Osteocyte (in vitro differentiated cells): ENCODE data around the gene NPAS4. TPM values are rescaled to one million over a fixed set of nuclear protein-coding genes. Genes with fewer than 3 reads are reported as not detected.
"Not testable (repeated sequence)": the region's sequence is repeated elsewhere in the genome, so short reads cannot be mapped to it uniquely, and the experiment has no call there.

Experiments
- DNase-seq: peaks from one replicate; pipeline ENCODE4 v3.0.0; 2021; ENCODE audit warnings: mixed read lengths; ENCODE audit not compliant: unreplicated experiment; ENCODE audit errors: extremely low spot score
- H3K27ac Mint-ChIP-seq: one replicate; pipeline ENCODE4 v1.8.0; 2021; ENCODE audit warnings: mild to moderate bottlenecking, mixed read lengths; ENCODE audit not compliant: unreplicated experiment
- H3K27me3 Mint-ChIP-seq: one replicate; pipeline ENCODE4 v1.8.0; 2021; ENCODE audit warnings: mixed read lengths; ENCODE audit not compliant: unreplicated experiment
- H3K36me3 Mint-ChIP-seq: one replicate; pipeline ENCODE4 v1.8.0; 2021; ENCODE audit warnings: mixed read lengths; ENCODE audit not compliant: unreplicated experiment
- H3K4me1 Mint-ChIP-seq: one replicate; pipeline ENCODE4 v1.8.0; 2021; ENCODE audit warnings: mixed read lengths; ENCODE audit not compliant: unreplicated experiment
- H3K4me3 Mint-ChIP-seq: one replicate; pipeline ENCODE4 v1.8.0; 2021; ENCODE audit warnings: mild to moderate bottlenecking, moderate library complexity, mixed read lengths; ENCODE audit not compliant: unreplicated experiment
- H3K9me3 Mint-ChIP-seq: one replicate; pipeline ENCODE4 v1.8.0; 2021; ENCODE audit warnings: mixed read lengths; ENCODE audit not compliant: unreplicated experiment
- CTCF ChIP-seq: fragments of 200-600 bp; sonication (generic); IDR thresholded peaks from 2 replicates; pipeline ENCODE4 v1.5.0; 2021; ENCODE audit warnings: antibody characterized with exemption, mild to moderate bottlenecking, moderate library complexity
- long read RNA-seq: library from polyadenylated mRNA; unstranded; transcript quantifications from one replicate; pipeline ENCODE4 v2.0.0, GENCODE V29; 2021
- total RNA-seq: library from RNA; stranded (reverse); gene quantifications from 2 replicates; pipeline ENCODE4 v1.2.1, GENCODE V29; 2021

Gene NPAS4
- 0.11 and 0.18 TPM in 2 replicates for total RNA-seq
- long read RNA-seq: 0 reads

GRCh38 chr11:66420671-66421476 lies at the start of gene NPAS4:
NPAS4 (plus strand) TSS chr11:66421035; CDS start chr11:66421180, 145 bp downstream.
- no peaks in the 10 kb centered on the region for H3K9me3 Mint-ChIP-seq
- H3K27me3 Mint-ChIP-seq: peaks cover 10% of the 10 kb centered on the region
- no peak for DNase-seq
- TF ChIP-seq CTCF: no peak
- H3K27ac Mint-ChIP-seq: no peak within 1 kb of the TSS
- peaks cover 20% of the 10 kb centered on the region for H3K4me1 Mint-ChIP-seq
- H3K36me3 Mint-ChIP-seq: peaks cover 5% of the 10 kb centered on the region
- no peak within 1 kb of the TSS for H3K4me3 Mint-ChIP-seq

- no peaks in the 10 kb centered on the region for H3K36me3 Mint-ChIP-seq
- no peak for DNase-seq
- no peak for TF ChIP-seq CTCF
- peaks cover 10% of the 10 kb centered on the region for H3K27me3 Mint-ChIP-seq
- H3K4me3 Mint-ChIP-seq: peak within 1 kb of the TSS; percentile 69
- peaks cover 17% of the 10 kb centered on the region for H3K4me1 Mint-ChIP-seq
- peak within 1 kb of the TSS; percentile 87 for H3K27ac Mint-ChIP-seq
- H3K9me3 Mint-ChIP-seq: no peaks in the 10 kb centered on the region
Observed at GRCh38 chr11:66371627-66372415, 49.0 kb upstream of the NPAS4 start, which contains the start of gene SLC29A2. SLC29A2 (minus strand) TSS chr11:66371760; CDS start chr11:66371591, 169 bp downstream.

GRCh38 chr11:66373265-66373664 lies 47.6 kb upstream of the NPAS4 start:
- H3K4me1 Mint-ChIP-seq: peaks cover 17% of the 10 kb centered on the region
- TF ChIP-seq CTCF: no peak
- no peak for DNase-seq
- H3K27ac Mint-ChIP-seq: no peak overlapping the region
- H3K9me3 Mint-ChIP-seq: no peaks in the 10 kb centered on the region
- H3K4me3 Mint-ChIP-seq: no peak overlapping the region
- no peaks in the 10 kb centered on the region for H3K36me3 Mint-ChIP-seq
- H3K27me3 Mint-ChIP-seq: peaks cover 16% of the 10 kb centered on the region

- not testable (repeated sequence) for DNase-seq, H3K4me3 Mint-ChIP-seq, H3K36me3 Mint-ChIP-seq, H3K27ac Mint-ChIP-seq, H3K9me3 Mint-ChIP-seq
- Mint-ChIP-seq H3K27me3 (peaks cover 16% of the 10 kb centered on the region), H3K4me1 (peaks cover 17% of the 10 kb centered on the region)
Observed at GRCh38 chr11:66373690-66374287, 47.0 kb upstream of the NPAS4 start.

GRCh38 chr11:66380264-66380663 lies 40.6 kb upstream of the NPAS4 start:
- DNase-seq, H3K9me3 Mint-ChIP-seq, H3K27ac Mint-ChIP-seq, H3K36me3 Mint-ChIP-seq, H3K4me3 Mint-ChIP-seq, H3K4me1 Mint-ChIP-seq: not testable (repeated sequence)
- peaks cover 11% of the 10 kb centered on the region for H3K27me3 Mint-ChIP-seq

GRCh38 chr11:66384316-66384715 lies 36.5 kb upstream of the NPAS4 start:
- H3K36me3 Mint-ChIP-seq, H3K27ac Mint-ChIP-seq, H3K27me3 Mint-ChIP-seq, H3K4me3 Mint-ChIP-seq, H3K4me1 Mint-ChIP-seq, H3K9me3 Mint-ChIP-seq, DNase-seq: not testable (repeated sequence)
